ENCODE data around the gene HOOK1. TPM values are rescaled to one million over a fixed set of nuclear protein-coding genes. Genes with fewer than 3 reads are reported as not detected.
"Not testable (repeated sequence)": the region's sequence is repeated elsewhere in the genome, so short reads cannot be mapped to it uniquely, and the experiment has no call there.

Gene HOOK1
- total RNA-seq, 1 donor from 2014 or later, result 15.9 TPM

- no peak for DNase-seq (ENCODE audit: low spot score)
These were observed 5.1 kb downstream of the HOOK1 start for GRCh38 chr1:59819566-59820438.

GRCh38 chr1:59827055-59827643, 12.4 kb downstream of the HOOK1 start:
- DNase-seq (ENCODE audit: low spot score), result no peak

GRCh38 chr1:59828160-59828559, 13.4 kb downstream of the HOOK1 start:
- no peak for DNase-seq (ENCODE audit: low spot score)

- no peak for DNase-seq (ENCODE audit: low spot score)
These were observed 16.8 kb downstream of the HOOK1 start for GRCh38 chr1:59831529-59831928.

GRCh38 chr1:59833022-59833421, 18.3 kb downstream of the HOOK1 start:
- no peak for DNase-seq (ENCODE audit: low spot score)

GRCh38 chr1:59833991-59834390, 19.2 kb downstream of the HOOK1 start:
- no peak for DNase-seq (ENCODE audit: low spot score)

- DNase-seq (ENCODE audit: low spot score), result not testable (repeated sequence)
These were observed 23.1 kb downstream of the HOOK1 start for GRCh38 chr1:59837857-59838256.

- no peak for DNase-seq (ENCODE audit: low spot score)
These were observed 30.3 kb downstream of the HOOK1 start for GRCh38 chr1:59845091-59845490.

GRCh38 chr1:59846209-59846894, 31.6 kb downstream of the HOOK1 start:
- no peak for DNase-seq (ENCODE audit: low spot score)

- DNase-seq (ENCODE audit: low spot score), result no peak
These were observed 32.1 kb downstream of the HOOK1 start for GRCh38 chr1:59846895-59847282.

GRCh38 chr1:59852117-59852516, 37.4 kb downstream of the HOOK1 start:
- no peak for DNase-seq (ENCODE audit: low spot score)

- not testable (repeated sequence) for DNase-seq (ENCODE audit: low spot score)
These were observed 40.5 kb downstream of the HOOK1 start for GRCh38 chr1:59855297-59855696.

- no peak for DNase-seq (ENCODE audit: low spot score)
These were observed 42.1 kb downstream of the HOOK1 start for GRCh38 chr1:59856725-59857338.

GRCh38 chr1:59857679-59858354, 43.1 kb downstream of the HOOK1 start:
- DNase-seq (ENCODE audit: low spot score), result no peak

- DNase-seq (ENCODE audit: low spot score), result no peak
These were observed 51.7 kb downstream of the HOOK1 start for GRCh38 chr1:59866462-59866861.

GRCh38 chr1:59871746-59872145, 57.0 kb downstream of the HOOK1 start:
- DNase-seq (ENCODE audit: low spot score), result no peak

GRCh38 chr1:59877108-59877682, 62.4 kb downstream of the HOOK1 start:
- DNase-seq (ENCODE audit: low spot score), result no peak

- no peak for DNase-seq (ENCODE audit: low spot score)
These were observed 63.6 kb downstream of the HOOK1 start for GRCh38 chr1:59878370-59878769.

- peak; percentile 74 for DNase-seq (ENCODE audit: low spot score)
These were observed 64.8 kb downstream of the HOOK1 start for GRCh38 chr1:59879574-59879973.

GRCh38 chr1:59879996-59880505, 65.3 kb downstream of the HOOK1 start:
- no peak for DNase-seq (ENCODE audit: low spot score)

GRCh38 chr1:59880735-59881134, 66.0 kb downstream of the HOOK1 start:
- DNase-seq (ENCODE audit: low spot score), result no peak

Measured in ureter (tissue), 1 donor.